ENCODE measurements around the gene TUBB1.

DNA sequence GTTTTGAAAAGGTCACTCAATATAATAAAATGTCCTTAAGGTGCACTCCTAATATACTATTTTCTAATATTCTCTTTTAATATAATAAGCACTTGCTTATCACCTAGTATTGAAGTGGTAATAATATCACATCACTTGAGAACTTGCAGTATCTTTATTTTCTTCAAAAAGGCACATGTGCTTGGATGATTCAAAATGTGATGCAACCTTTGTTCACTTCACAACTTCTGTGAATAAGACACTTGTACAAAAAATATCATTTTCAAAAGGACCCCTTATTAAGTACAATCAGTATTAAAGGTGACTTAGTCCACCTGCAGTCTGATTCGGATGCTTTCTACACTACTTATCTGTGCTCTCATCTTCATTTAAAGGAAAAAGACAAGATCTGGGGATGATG lies 20.0 kb downstream of the TUBB1 start:
- TF ChIP-seq POLR2A (IDR thresholded peaks at IDR 0.05; ENCODE audit: low read length) (no peak), GATA1 (IDR thresholded peaks at IDR 0.05; ENCODE audit: low read depth, low read length) (no peak)
